Stomach (tissue), 4 donors: ENCODE measurements around the gene USB1.

Source experiments
- EP300 ChIP-seq: sonication (generic); formaldehyde crosslinking; IDR thresholded peaks from one replicate; pipeline ENCODE4 v1.6.1; 2017; ENCODE audit warnings: antibody characterized with exemption
- POLR2A ChIP-seq, 4 donors: fragments of 450-650 bp; IDR thresholded peaks; one replicate each; pipeline ENCODE4 v1.6.1; 2016; ENCODE audit warnings: antibody characterized with exemption in 4 of 4, control low read depth in 2 of 4, mild to moderate bottlenecking in 1 of 4, moderate library complexity in 1 of 4
- TF ChIP-seq, protein P1 (sequence below), 7 experiments: fragments of 450-650 bp in 4 of 7; fragments of 200-600 bp in 3 of 7; sonication (generic) in 3 of 7; IDR thresholded peaks; one replicate each; pipeline ENCODE4 v1.5.1; 2016 to 2019; ENCODE audit warnings: antibody characterized with exemption in 7 of 7, control low read depth in 2 of 7, mild to moderate bottlenecking in 1 of 7

DNA sequence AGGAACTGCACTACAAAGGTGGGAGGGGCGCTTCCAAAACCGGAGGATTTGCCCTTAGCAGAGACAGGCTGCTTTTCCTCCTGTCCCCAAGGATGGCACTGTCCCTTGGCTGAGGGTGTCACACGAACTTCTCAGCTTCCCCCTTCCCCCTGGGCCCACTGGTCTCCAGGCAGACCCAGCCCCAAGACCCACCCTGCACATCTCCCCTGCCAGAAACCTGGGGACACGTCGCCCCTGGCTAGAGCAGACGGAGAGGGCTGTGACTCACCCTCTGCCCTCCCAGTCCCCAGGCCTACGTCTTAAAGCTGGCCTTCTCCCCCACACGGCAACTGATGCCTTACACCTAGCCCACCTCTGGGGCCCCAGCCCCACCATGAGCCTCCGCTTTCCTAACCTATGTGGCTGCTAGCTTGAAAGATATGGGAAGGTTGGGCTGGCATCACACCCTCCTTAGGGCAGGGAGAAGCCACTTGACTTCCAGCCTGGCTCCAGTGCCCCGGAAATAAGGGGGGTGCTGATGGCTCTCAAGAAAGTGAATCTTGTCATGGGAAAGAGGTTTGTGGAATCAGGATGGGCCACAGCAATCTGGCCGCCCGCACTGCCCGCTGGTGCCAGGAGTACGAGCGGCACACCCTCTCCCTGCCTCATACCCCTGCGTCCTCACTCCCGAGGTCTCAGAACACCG lies 5.3 kb upstream of the USB1 start:
- TF ChIP-seq EP300 (no peak), POLR2A (IDR thresholded peaks at IDR 0.05) (no peak)
- TF ChIP-seq, protein P1, sequence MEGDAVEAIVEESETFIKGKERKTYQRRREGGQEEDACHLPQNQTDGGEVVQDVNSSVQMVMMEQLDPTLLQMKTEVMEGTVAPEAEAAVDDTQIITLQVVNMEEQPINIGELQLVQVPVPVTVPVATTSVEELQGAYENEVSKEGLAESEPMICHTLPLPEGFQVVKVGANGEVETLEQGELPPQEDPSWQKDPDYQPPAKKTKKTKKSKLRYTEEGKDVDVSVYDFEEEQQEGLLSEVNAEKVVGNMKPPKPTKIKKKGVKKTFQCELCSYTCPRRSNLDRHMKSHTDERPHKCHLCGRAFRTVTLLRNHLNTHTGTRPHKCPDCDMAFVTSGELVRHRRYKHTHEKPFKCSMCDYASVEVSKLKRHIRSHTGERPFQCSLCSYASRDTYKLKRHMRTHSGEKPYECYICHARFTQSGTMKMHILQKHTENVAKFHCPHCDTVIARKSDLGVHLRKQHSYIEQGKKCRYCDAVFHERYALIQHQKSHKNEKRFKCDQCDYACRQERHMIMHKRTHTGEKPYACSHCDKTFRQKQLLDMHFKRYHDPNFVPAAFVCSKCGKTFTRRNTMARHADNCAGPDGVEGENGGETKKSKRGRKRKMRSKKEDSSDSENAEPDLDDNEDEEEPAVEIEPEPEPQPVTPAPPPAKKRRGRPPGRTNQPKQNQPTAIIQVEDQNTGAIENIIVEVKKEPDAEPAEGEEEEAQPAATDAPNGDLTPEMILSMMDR (IDR thresholded peaks at IDR 0.05), result no peak
